ENCODE results near the gene ZXDB. TPM values are rescaled to one million over a fixed set of nuclear protein-coding genes. Genes with fewer than 3 reads are reported as not detected.
A peak's percentile ranks its signal among the peaks of the same experiment; 100 is the strongest.

ZXDB gene
- polyA plus RNA-seq, 2 of the 4 experiments (the other 2 are of a cell fraction): 5.5 to 14.4 TPM

DNA sequence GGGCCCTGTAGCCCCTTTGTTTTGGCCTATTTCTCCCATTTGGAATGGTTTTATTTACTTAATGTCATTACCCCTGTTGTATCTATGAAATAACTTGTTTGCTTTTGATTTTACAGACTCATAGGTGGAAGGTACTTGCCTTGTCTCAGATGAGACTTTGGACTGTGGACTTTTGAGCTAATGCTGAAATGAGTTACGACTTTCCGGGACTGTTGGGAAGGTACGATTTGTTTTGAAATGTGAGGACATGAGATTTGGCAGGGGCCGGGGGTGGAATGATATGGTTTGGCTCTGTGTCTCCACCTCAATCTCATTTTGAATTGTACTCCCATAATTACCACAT, 48.8 kb downstream of the ZXDB start:
- TF ChIP-seq, protein P1, sequence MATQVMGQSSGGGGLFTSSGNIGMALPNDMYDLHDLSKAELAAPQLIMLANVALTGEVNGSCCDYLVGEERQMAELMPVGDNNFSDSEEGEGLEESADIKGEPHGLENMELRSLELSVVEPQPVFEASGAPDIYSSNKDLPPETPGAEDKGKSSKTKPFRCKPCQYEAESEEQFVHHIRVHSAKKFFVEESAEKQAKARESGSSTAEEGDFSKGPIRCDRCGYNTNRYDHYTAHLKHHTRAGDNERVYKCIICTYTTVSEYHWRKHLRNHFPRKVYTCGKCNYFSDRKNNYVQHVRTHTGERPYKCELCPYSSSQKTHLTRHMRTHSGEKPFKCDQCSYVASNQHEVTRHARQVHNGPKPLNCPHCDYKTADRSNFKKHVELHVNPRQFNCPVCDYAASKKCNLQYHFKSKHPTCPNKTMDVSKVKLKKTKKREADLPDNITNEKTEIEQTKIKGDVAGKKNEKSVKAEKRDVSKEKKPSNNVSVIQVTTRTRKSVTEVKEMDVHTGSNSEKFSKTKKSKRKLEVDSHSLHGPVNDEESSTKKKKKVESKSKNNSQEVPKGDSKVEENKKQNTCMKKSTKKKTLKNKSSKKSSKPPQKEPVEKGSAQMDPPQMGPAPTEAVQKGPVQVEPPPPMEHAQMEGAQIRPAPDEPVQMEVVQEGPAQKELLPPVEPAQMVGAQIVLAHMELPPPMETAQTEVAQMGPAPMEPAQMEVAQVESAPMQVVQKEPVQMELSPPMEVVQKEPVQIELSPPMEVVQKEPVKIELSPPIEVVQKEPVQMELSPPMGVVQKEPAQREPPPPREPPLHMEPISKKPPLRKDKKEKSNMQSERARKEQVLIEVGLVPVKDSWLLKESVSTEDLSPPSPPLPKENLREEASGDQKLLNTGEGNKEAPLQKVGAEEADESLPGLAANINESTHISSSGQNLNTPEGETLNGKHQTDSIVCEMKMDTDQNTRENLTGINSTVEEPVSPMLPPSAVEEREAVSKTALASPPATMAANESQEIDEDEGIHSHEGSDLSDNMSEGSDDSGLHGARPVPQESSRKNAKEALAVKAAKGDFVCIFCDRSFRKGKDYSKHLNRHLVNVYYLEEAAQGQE (IDR thresholded peaks at IDR 0.05): no peak
- no peak for TF ChIP-seq MAX (IDR thresholded peaks at IDR 0.05)
- TF ChIP-seq CBX8 (IDR thresholded peaks at IDR 0.05): no peak
- no peak for TF ChIP-seq ZNF302 (CRISPR knock-in tag; IDR thresholded peaks at IDR 0.05)
- TF ChIP-seq ZFP36 (IDR thresholded peaks at IDR 0.05; ENCODE audit: borderline replicate concordance, partially characterized antibody): no peak
- TF ChIP-seq HDAC2 (IDR thresholded peaks at IDR 0.05): no peak
- no peak for TF ChIP-seq CTCF (IDR thresholded peaks at IDR 0.05)
- TF ChIP-seq, protein P2, sequence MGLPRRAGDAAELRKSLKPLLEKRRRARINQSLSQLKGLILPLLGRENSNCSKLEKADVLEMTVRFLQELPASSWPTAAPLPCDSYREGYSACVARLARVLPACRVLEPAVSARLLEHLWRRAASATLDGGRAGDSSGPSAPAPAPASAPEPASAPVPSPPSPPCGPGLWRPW (IDR thresholded peaks at IDR 0.05): no peak
- DNase-seq (ENCODE audit: low read depth in 1 of 2, low spot score in 1 of 2) (peak in 1 of 2 experiments; percentile 4), FAIRE-seq (no peak), ATAC-seq (no peak)
- Histone ChIP-seq H3K4me1 (peaks cover 6% of the 10 kb centered on the region; the same call in 1 of the 3 replicates), H3K27ac (peak overlapping the region in 1 of 2 experiments; percentile 40; a peak in 1 of 6 replicates), H3K9me3 (no peaks in the 10 kb centered on the region), H3K4me2 (no peak overlapping the region), H3K4me3 (no peak overlapping the region)
- CTCF ChIA-PET: interaction anchor here (0.9 kb wide), 1 partner anchor 39 kb away, joined by 3 read pairs; no protein-coding TSS in a partner anchor
- POLR2A ChIA-PET: no interaction called here
- 55% methylated on average over 4 of the region's 4 CpGs for WGBS (ENCODE audit: missing lambda C conversion rate)

DNA sequence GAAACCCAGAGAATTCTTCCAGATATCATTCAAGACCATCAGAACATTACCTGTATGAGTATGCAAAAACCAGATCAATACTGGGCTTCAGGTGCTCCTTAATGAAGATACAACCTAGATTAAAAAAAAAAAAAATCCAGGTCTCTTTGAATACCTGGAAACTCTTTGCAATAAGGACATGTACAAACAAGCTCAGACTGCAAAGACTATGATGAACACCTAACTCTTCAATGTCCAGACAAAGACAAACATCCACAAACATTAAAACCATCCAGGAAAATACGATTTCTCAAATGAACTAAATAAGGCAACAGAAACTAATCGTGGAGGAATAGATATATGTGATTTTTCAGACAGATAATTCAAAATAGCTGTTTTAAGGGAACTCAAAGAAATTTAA, 49.5 kb downstream of the ZXDB start:
- Histone ChIP-seq H3K27ac (peak overlapping the region in 1 of 2 experiments; percentile 40; a peak in 1 of 6 replicates), H3K4me1 (peaks cover 6% of the 10 kb centered on the region; the same call in 1 of the 3 replicates), H3K9me3 (no peaks in the 10 kb centered on the region), H3K4me3 (no peak overlapping the region), H3K4me2 (no peak overlapping the region)
- no peak for DNase-seq (ENCODE audit: low read depth in 1 of 2, low spot score in 1 of 2)
- FAIRE-seq: no peak
- TF ChIP-seq ZSCAN20 (CRISPR knock-in tag; IDR thresholded peaks at IDR 0.05): no peak
- TF ChIP-seq BHLHE40 (IDR thresholded peaks at IDR 0.05; ENCODE audit: low read depth, low read length): no peak
- no peak for TF ChIP-seq FOSL2 (IDR thresholded peaks at IDR 0.05)
- TF ChIP-seq FOSL2 (CRISPR knock-in tag; IDR thresholded peaks at IDR 0.05): no peak
- no peak for TF ChIP-seq SREBF2 (IDR thresholded peaks at IDR 0.05)
- TF ChIP-seq ESRRA (IDR thresholded peaks at IDR 0.05; ENCODE audit: borderline replicate concordance, low read length): no peak
- no peak for TF ChIP-seq GATA3 (IDR thresholded peaks at IDR 0.05; ENCODE audit: borderline replicate concordance)
- no peak for TF ChIP-seq HEYL (CRISPR knock-in tag; IDR thresholded peaks at IDR 0.05)
- TF ChIP-seq CTCF (IDR thresholded peaks at IDR 0.05): no peak
- TF ChIP-seq HOXB5 (CRISPR knock-in tag; IDR thresholded peaks at IDR 0.05): no peak
- TF ChIP-seq CHD4 (IDR thresholded peaks at IDR 0.05; ENCODE audit: borderline replicate concordance): no peak
- TF ChIP-seq TP53 (CRISPR knock-in tag; IDR thresholded peaks at IDR 0.05): no peak
- TF ChIP-seq, protein P2 (IDR thresholded peaks at IDR 0.05): no peak
- TF ChIP-seq ELK1 (IDR thresholded peaks at IDR 0.05; ENCODE audit: low read depth, low read length): no peak
- no peak for TF ChIP-seq PHF8 (IDR thresholded peaks at IDR 0.05; ENCODE audit: borderline replicate concordance, low read depth)
- no peak for TF ChIP-seq CEBPB (IDR thresholded peaks at IDR 0.05)
- no peak for ATAC-seq
- WGBS (ENCODE audit: missing lambda C conversion rate): 5% methylated on average over 2 of the region's 2 CpGs
- POLR2A ChIA-PET: no interaction called here
- CTCF ChIA-PET: no interaction called here
